GM15510 (cell line): ENCODE data around the gene SAMD4B.

Source experiments
- POLR2A ChIP-seq: IDR thresholded peaks from 3 replicates; pipeline ENCODE4 v1.6.1; 2011; ENCODE audit warnings: borderline replicate concordance; ENCODE audit not compliant: insufficient read length; ENCODE audit errors: extremely low read depth

Gene SAMD4B

GRCh38 chr19:39403331-39404312 lies 61.4 kb downstream of the SAMD4B start:
- peak; percentile 63 for TF ChIP-seq POLR2A

GRCh38 chr19:39405261-39405957 lies 63.2 kb downstream of the SAMD4B start:
- TF ChIP-seq POLR2A = no peak

GRCh38 chr19:39405958-39406655 lies 63.9 kb downstream of the SAMD4B start:
- TF ChIP-seq POLR2A = no peak

GRCh38 chr19:39406656-39407409 lies 64.6 kb downstream of the SAMD4B start, which contains the start of gene ZFP36:
TSS of gene ZFP36 (plus strand) at chr19:39406847. CDS start at chr19:39406905, 58 bp downstream.
- peak; percentile 100 for TF ChIP-seq POLR2A

GRCh38 chr19:39407410-39407659 lies 65.1 kb downstream of the SAMD4B start:
- TF ChIP-seq POLR2A = no peak

- peak; percentile 25 for TF ChIP-seq POLR2A
These were observed 65.6 kb downstream of the SAMD4B start for GRCh38 chr19:39407660-39408391.

GRCh38 chr19:39408392-39409207 lies 66.4 kb downstream of the SAMD4B start:
- TF ChIP-seq POLR2A = peak; percentile 68

GRCh38 chr19:39409208-39410016 lies 67.2 kb downstream of the SAMD4B start:
- peak; percentile 67 for TF ChIP-seq POLR2A

GRCh38 chr19:39410017-39410830 lies 68.0 kb downstream of the SAMD4B start:
- peak; percentile 57 for TF ChIP-seq POLR2A

GRCh38 chr19:39410831-39411080 lies 68.5 kb downstream of the SAMD4B start:
- no peak for TF ChIP-seq POLR2A

GRCh38 chr19:39411081-39411831 lies 69.0 kb downstream of the SAMD4B start:
- no peak for TF ChIP-seq POLR2A
